K562 (cell line): ENCODE data around the gene PRSS23. TPM values are rescaled to one million over a fixed set of nuclear protein-coding genes. Genes with fewer than 3 reads are reported as not detected.

Experiments used
- ATAC-seq: fragments of 200-7000 bp; cut with Tn5 transposase; 3 replicates; pipeline ENCODE4 v1.9.1; 2020; ENCODE audit warnings: moderate library complexity
- BruUV-seq: library from RNA; stranded (reverse); fragments of 400-500 nt; replicated peaks from 2 replicates; lab custom pipeline; 2021; lab: Mats Ljungman, UMichigan
- CTCF ChIA-PET: fragments of 300-600 bp; formaldehyde crosslinking; extraction: SDS; loops from one replicate; lab custom pipeline; 2021; ENCODE audit warnings: low intra/inter-chr PET ratio; lab: Yijun Ruan, JAX
- POLR2A ChIA-PET: fragments of 300-600, 350-650 bp; sonication (Branson Sonifier 250); formaldehyde crosslinking; extraction: SDS; loops from one replicate; lab custom pipeline; 2021; ENCODE audit warnings: antibody characterized with exemption, inconsistent platforms; lab: Yijun Ruan, JAX
- DNase-seq, 4 experiments: peaks; one replicate each; pipeline versions ENCODE4 v3.0.0 to v3.0.0-alpha.2; 2011 to 2018; ENCODE audit warnings: low spot score in 3 of 4, mixed read lengths in 3 of 4; ENCODE audit errors: extremely low read depth in 1 of 4
- FAIRE-seq: peaks from 2 replicates; lab custom pipeline; 2011; peaks lifted over from hg19 to GRCh38; lab: Jason Lieb, UNC
- H2AFZ ChIP-seq: 2 replicates; pipeline ENCODE4 v1.6.0; 2011; ENCODE audit warnings: low read depth, low read length, control low read depth, inconsistent platforms
- H3K27ac ChIP-seq: fragments of 200-600 bp; 3 replicates; pipeline ENCODE4 v1.8.0; 2011; ENCODE audit warnings: low read depth, mild to moderate bottlenecking, control low read depth, inconsistent platforms, low read length, moderate library complexity, mixed read lengths; ENCODE audit errors: extremely low read depth
- H3K27me3 ChIP-seq, 2 experiments: fragments of 300-600 bp in 1 of 2; 2 replicates in 1 of 2; 3 replicates in 1 of 2; pipeline versions ENCODE4 v1.6.0 to v1.8.0; 2011; ENCODE audit warnings: inconsistent platforms in 2 of 2, low read length in 2 of 2, mild to moderate bottlenecking in 1 of 2, mixed read lengths in 1 of 2, moderate library complexity in 1 of 2; ENCODE audit not compliant: control insufficient read depth in 2 of 2, insufficient read depth in 2 of 2
- H3K36me3 ChIP-seq: fragments of 300-600 bp; 3 replicates; pipeline ENCODE4 v1.8.0; 2011; ENCODE audit warnings: mild to moderate bottlenecking, low read length, inconsistent platforms; ENCODE audit not compliant: control insufficient read depth, insufficient read depth
- H3K4me1 ChIP-seq, 2 experiments: fragments of 200-600 bp in 1 of 2; replicated peaks in 1 of 2; 2 replicates in 1 of 2; 3 replicates in 1 of 2; pipeline versions ENCODE4 v1.5.1 to v1.8.0; 2011; ENCODE audit warnings: inconsistent platforms in 2 of 2, low read length in 2 of 2, mild to moderate bottlenecking in 1 of 2, mixed read lengths in 1 of 2, moderate library complexity in 1 of 2; ENCODE audit not compliant: control insufficient read depth in 2 of 2, insufficient read depth in 2 of 2
- H3K4me2 ChIP-seq: 2 replicates; pipeline ENCODE4 v1.6.1; 2011; ENCODE audit warnings: low read length, control low read depth, inconsistent platforms, mixed read lengths; ENCODE audit not compliant: insufficient read depth
- H3K4me3 ChIP-seq: fragments of 200-600 bp; sonication (generic), shearing (Covaris generic); 2 replicates; pipeline ENCODE4 v1.5.1; 2016; ENCODE audit warnings: control low read depth, inconsistent platforms
- H3K79me2 ChIP-seq: fragments of 200-600 bp; 3 replicates; pipeline ENCODE4 v1.8.0; 2011; ENCODE audit warnings: low read length, inconsistent platforms; ENCODE audit not compliant: control insufficient read depth, insufficient read depth
- H3K9ac ChIP-seq, 2 experiments: 2 replicates each; pipeline versions ENCODE4 v1.6.0 to v1.6.1; 2011; ENCODE audit warnings: low read depth in 2 of 2, low read length in 2 of 2, control low read depth in 1 of 2, inconsistent platforms in 1 of 2, mild to moderate bottlenecking in 1 of 2, mixed read lengths in 1 of 2; ENCODE audit not compliant: insufficient read depth in 1 of 2
- H3K9me1 ChIP-seq: one replicate; pipeline ENCODE4 v1.6.0; 2011; ENCODE audit warnings: inconsistent platforms, mild to moderate bottlenecking, low read length, moderate library complexity; ENCODE audit not compliant: control insufficient read depth, insufficient read depth
- H3K9me3 ChIP-seq: replicated peaks from 2 replicates; pipeline ENCODE4 v1.5.1; 2011; ENCODE audit warnings: low read depth, low read length, inconsistent platforms; ENCODE audit not compliant: control insufficient read depth, insufficient read depth
- H4K20me1 ChIP-seq: replicated peaks from 2 replicates; pipeline ENCODE4 v1.6.1; 2011; ENCODE audit warnings: low read length, inconsistent platforms, mixed read lengths; ENCODE audit not compliant: control insufficient read depth, insufficient read depth
- DNMT1 ChIP-seq: fragments of 450-650 bp; IDR thresholded peaks from 2 replicates; pipeline ENCODE4 v1.6.1; 2016; ENCODE audit warnings: antibody characterized with exemption, mild to moderate bottlenecking
- LEF1 ChIP-seq: fragments of 450-650 bp; IDR thresholded peaks from 2 replicates; pipeline ENCODE4 v1.6.1; 2016; ENCODE audit warnings: mild to moderate bottlenecking
- NR2C1 ChIP-seq, 2 experiments: fragments of 450-650 bp; IDR thresholded peaks; 2 replicates each; pipeline ENCODE4 v1.6.1; 2017; ENCODE audit warnings: mild to moderate bottlenecking in 2 of 2, antibody characterized with exemption in 1 of 2, inconsistent platforms in 1 of 2, missing compliant biosample characterization in 1 of 2, missing genetic modification characterization in 1 of 2
- SLC30A9 ChIP-seq: fragments of 250-450 bp; sonication (Bioruptor Pico); IDR thresholded peaks from 2 replicates; pipeline ENCODE4 v1.8.0; 2022; ENCODE audit warnings: mild to moderate bottlenecking, moderate library complexity
- ZEB2 ChIP-seq: fragments of 450-650 bp; IDR thresholded peaks from 2 replicates; pipeline ENCODE4 v1.6.1; 2016
- ZNF212 ChIP-seq: fragments of 450-650 bp; formaldehyde crosslinking; IDR thresholded peaks from 2 replicates; pipeline ENCODE4 v1.4.0; 2020; ENCODE audit warnings: mild to moderate bottlenecking
- ZNF57 ChIP-seq: fragments of 450-650 bp; formaldehyde crosslinking; IDR thresholded peaks from 2 replicates; pipeline ENCODE4 v1.4.0; 2020; ENCODE audit warnings: mild to moderate bottlenecking, moderate library complexity
- WGBS: fragments of 100-300 bp; shearing (Covaris generic); methylation state at CpG from one replicate; pipeline ENCODE4 v1.1.6; 2016; ENCODE audit warnings: low coverage, mixed read lengths; ENCODE audit not compliant: insufficient coverage; ENCODE audit errors: missing lambda C conversion rate; 5-methylcytosine and 5-hydroxymethylcytosine counted together
- in situ Hi-C: fragments of 300-500 bp; cut with MboI; formaldehyde crosslinking; loops from 4 replicates; pipeline ENCODE4 v1.15.0; 2018; ENCODE audit warnings: inconsistent platforms, mixed read lengths
- intact Hi-C: fragments of 100-400 bp; cut with micrococcal nuclease; formaldehyde crosslinking; loops from 2 replicates; pipeline ENCODE4 v1.14.2; 2022
- polyA plus RNA-seq, 8 experiments: library from polyadenylated mRNA; depleted of rRNA in 4 of 8; stranded (reverse) in 5 of 8; unstranded in 3 of 8; fragments of >200 nt; fragmentation: Nextera tagmentation in 2 of 8; fragmentation: Illumina TruSeq in 1 of 8; extraction: Ambion mirVana in 2 of 8; extraction: Trizol in 1 of 8; gene quantifications; 2 replicates each; pipeline versions ENCODE4 v1.2.1 to v1.2.3, GENCODE V29; 2011 to 2014; ENCODE audit warnings: inconsistent platforms in 1 of 8, missing spikeins in 1 of 8
- total RNA-seq, 7 experiments: library from RNA; depleted of rRNA in 6 of 7; stranded (reverse); fragments of >200 nt in 6 of 7; fragmentation: Illumina TruSeq in 2 of 7; extraction: Trizol in 2 of 7; gene quantifications; 2 replicates each; pipeline versions ENCODE4 v1.2.1 to v1.2.3, GENCODE V29; 2011 to 2021; ENCODE audit warnings: low replicate concordance in 1 of 7
- TF ChIP-seq, protein P1 (sequence below): sonication (generic); formaldehyde crosslinking; IDR thresholded peaks from 2 replicates; pipeline ENCODE4 v1.4.0; 2020; ENCODE audit warnings: mild to moderate bottlenecking, missing genetic modification reagents

Gene PRSS23
- total and polyA plus RNA-seq, 9 of the 15 experiments (the other 6 are each of a cell fraction or from before 2014, with no cell fraction given) = 0.04 to 0.51 (median 0.11) TPM; not detected in 2

DNA sequence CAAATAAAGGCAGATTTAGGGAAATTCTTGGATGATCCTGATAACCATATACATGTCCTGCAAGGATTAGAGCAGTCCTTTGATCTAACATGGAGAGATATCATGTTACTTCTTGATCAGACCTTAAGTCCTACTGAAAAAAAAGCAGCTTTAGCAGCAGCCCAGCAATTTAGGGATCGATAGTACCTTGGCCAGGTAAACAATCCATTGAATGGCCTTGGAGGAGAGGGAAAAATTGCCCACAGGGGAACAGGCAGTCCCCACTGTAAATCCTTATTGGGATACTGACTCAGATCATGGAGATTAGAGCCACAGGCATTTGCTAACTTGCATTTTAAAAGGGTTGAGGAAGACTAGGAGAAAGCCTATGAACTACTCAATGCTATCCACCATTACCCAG lies 47.8 kb downstream of the PRSS23 start:
- FAIRE-seq = no peak
- intact Hi-C loops = no loop called here

More for the DNA sequence above, 47.8 kb downstream of the PRSS23 start:
- H3K9me3 ChIP-seq = no peaks in the 10 kb centered on the region
- ATAC-seq (no peak), DNase-seq (no peak)
- no TSS peak for BruUV-seq
- 0% methylated on average over 1 of the region's 1 CpG for WGBS
- no peak for TF ChIP-seq DNMT1
- TF ChIP-seq NR2C1 (IDR thresholded peaks at IDR 0.05) = no peak
- TF ChIP-seq NR2C1 (tag; IDR thresholded peaks at IDR 0.05) = no peak
- no peak for TF ChIP-seq SLC30A9 (CRISPR knock-in tag)
- TF ChIP-seq, protein P1, sequence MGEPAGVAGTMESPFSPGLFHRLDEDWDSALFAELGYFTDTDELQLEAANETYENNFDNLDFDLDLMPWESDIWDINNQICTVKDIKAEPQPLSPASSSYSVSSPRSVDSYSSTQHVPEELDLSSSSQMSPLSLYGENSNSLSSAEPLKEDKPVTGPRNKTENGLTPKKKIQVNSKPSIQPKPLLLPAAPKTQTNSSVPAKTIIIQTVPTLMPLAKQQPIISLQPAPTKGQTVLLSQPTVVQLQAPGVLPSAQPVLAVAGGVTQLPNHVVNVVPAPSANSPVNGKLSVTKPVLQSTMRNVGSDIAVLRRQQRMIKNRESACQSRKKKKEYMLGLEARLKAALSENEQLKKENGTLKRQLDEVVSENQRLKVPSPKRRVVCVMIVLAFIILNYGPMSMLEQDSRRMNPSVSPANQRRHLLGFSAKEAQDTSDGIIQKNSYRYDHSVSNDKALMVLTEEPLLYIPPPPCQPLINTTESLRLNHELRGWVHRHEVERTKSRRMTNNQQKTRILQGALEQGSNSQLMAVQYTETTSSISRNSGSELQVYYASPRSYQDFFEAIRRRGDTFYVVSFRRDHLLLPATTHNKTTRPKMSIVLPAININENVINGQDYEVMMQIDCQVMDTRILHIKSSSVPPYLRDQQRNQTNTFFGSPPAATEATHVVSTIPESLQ (CRISPR knock-in tag) = no peak
- no peak for TF ChIP-seq ZNF212 (CRISPR knock-in tag)
- TF ChIP-seq LEF1 = no peak
- no peak for TF ChIP-seq ZEB2
- TF ChIP-seq ZNF57 (CRISPR knock-in tag) = no peak
- no peak overlapping the region for H2AFZ ChIP-seq
- ChIA-PET CTCF (no interaction called here), POLR2A (no interaction called here)
- H3K4me2 ChIP-seq = no peak overlapping the region
- no peaks in the 10 kb centered on the region for H3K79me2 ChIP-seq
- H3K4me1 ChIP-seq = no peaks in the 10 kb centered on the region
- H3K4me3 ChIP-seq = no peak overlapping the region
- no peaks in the 10 kb centered on the region for H4K20me1 ChIP-seq
- H3K27ac ChIP-seq = no peak overlapping the region
- in situ Hi-C loops = no loop called here
- H3K9ac ChIP-seq = no peak overlapping the region
- no peaks in the 10 kb centered on the region for H3K27me3 ChIP-seq
- no peaks in the 10 kb centered on the region for H3K36me3 ChIP-seq
- H3K9me1 ChIP-seq = no peaks in the 10 kb centered on the region
